Fibroblast of skin of scalp (primary cell): ENCODE measurements around the gene ANKRD65.
"Not testable (repeated sequence)": the region's sequence is repeated elsewhere in the genome, so short reads cannot be mapped to it uniquely, and the experiment has no call there.

ENCODE experiments used
- DNase-seq: peaks from one replicate; pipeline ENCODE4 v3.0.0-alpha.2; 2013

Gene ANKRD65

DNA sequence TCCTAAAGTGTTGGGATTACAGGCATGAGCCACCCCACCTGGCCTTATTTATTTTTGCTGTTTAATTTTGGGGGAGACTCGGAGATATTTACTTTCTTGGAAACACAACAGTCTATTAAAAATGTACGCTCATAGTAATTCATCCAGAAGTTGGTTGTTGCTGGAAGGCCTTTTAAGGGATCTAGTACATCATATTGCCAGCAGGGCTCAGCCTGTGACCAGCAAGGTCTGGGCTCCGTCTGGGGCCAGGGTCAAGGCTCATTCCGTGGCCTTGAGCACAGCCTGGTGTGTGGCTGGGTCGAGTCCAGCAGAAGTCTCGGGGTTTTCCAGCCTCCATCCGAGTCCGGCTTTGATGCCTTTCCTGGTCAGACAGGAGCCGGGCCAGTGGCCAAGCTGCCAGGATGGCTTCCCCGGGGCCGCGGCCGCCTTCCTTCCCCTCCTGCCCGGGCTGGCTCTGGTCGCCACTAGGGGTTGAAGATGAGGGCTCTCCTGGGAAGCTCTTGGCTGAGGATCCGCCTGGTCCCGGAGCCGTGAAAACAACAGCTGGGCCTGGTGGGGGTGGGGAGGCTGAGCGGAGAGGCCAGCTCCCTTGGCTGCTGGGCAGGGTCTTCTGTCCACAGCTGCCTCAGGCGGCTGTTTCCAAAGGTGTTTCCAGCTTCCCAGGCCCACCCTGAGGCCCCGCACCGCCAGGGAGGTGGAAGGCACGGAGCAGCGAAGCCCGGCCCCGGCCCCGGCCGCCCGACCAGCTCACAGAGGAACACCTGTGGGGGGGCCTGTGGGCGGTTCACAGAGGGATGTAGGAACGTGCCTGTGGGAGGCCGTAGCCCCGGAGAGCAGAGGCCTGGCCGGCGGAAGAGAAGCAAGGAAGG is 9.3 kb upstream of the ANKRD65 start:
- DNase-seq: peak; percentile 60

DNA sequence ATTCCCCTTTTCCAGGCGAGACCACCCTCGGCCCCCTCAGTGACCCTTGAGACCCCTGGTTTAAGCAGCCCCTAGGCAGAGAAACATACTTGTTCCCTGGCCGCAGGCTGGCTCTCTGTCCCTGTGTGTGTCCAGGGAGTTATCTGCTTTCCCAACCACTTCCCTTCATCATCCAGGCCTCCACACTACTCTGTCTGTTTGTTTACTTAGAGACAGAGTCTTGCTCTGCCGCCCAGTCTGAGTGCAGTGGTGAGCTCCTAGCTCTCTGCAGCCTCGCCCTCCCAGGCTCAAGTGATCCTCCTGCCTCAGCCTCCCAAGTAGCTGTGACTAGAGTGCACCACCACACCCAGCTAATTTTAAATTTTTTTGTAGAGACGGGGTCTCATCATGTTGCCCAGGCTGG is 8.6 kb upstream of the ANKRD65 start:
- DNase-seq: peak; percentile 16

DNA sequence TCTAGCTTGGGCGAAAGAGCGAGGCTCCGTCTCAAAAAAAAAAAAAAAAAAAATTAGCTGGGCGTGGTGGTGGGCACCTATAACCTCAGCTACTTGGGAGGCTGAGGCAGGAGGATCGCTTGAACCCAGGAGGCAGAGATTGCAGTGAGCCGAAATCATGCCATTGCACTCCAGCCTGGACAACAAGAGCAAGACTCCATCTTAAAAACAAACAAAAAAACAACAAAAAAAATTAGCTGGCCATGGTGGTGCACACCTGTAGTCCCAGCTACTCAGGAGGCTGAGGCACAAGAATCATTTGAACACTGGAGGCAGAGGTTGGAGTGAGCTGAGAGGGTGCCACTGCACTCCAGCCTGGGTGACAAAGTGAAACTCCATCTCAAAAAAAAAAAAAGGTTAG is 7.9 kb upstream of the ANKRD65 start:
- not testable (repeated sequence) for DNase-seq

DNA sequence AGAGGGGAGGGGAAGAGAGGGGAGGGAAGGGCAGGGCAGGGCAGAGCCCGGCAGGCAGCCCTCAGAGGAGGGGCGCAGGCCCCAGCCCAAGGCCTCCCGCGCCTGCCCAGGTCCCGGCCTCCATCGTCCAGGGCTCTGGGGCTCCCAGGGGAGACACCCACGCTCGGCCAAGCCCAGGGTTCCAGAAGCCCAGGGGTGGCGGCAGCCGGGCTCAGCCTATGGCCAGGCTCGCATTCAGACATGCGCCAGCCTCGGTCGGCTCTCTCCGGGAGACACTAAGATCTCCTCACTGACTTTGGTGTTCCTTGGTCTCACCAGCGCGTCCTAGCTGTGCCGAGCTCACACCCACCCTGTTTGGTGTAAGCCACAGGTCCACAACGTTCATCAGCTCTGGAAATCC is 7.1 kb upstream of the ANKRD65 start:
- no peak for DNase-seq

DNA sequence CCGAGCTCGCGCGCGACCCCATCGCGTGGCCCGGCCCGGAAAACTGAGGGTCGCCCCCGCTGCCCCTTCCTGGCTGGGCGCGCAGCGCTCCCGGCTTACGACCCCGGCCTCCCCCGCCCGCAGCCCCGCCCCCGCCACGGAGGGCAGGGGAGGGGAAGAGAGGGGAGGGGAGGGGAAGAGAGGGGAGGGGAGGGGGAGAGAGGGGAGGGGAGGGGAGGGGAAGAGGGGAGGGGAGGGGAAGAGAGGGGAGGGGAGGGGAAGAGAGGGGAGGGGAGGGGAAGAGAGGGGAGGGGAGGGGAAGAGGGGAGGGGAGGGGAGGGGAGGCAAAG is 6.7 kb upstream of the ANKRD65 start:
- DNase-seq: no peak

DNA sequence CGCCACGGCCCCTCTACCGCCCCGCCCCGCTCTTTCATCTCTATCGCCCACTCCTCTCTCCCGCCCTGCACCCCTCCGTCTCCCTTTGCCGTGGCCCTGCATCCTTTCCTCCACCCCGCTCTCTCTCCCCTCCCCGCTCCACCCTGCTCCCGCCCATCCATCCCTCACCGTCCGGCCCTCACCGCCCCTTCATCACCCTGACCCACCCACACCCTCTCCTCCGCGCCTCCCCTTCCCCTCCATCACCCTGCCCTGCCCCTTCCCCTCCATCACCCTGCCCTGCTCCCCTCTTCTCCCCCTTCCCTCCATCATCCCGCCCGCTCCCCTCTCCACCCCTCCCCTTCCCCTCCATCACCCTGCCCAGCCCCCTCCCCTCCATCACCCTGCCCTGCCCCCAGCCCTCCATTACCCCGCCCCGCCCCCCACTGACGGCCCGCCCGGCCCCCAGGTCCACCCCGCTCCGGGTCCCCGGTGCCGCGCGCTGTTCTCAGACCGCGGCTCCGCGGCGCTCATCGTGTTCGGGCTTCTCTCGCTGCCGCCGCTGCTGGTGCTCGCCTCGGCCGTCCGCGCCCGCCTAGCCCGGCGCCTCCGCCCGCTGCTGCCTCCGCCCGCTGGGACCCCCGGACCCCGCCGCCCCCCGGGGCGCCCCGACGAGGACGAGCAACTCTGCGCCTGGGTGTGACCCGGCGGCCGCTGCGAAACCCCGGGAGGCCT is 6.2 kb upstream of the ANKRD65 start:
- DNase-seq: peak; percentile 12

DNA sequence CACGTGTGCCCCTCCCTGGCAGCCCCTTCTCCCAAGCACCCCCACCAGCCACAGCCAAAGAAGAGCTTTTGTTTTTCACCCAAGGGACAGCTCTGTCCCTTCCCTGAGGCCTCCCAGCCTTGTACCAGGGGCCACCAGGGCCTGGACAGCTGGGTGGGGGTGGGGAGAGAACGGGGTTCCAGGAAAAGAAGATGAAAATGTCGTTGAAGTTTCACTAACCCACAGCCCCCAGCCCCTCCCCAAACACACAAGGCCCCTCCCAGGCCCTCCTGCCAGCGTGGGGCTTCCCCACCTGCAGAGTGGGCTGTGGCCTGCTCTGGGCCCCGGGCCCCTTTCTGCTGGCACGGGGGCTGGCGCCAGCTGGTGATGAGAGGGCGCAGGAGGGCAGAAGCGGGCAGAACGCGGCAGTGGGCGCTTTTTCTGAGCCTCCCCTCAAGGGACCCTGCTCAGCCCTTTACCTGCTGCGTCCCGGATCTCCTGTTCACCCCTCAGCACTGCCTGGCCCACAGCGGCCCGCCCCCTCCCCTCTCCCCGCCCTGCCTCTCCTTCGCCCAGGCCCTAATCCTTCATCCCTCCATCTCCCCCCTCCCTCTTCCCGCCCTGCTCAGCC is 5.5 kb upstream of the ANKRD65 start:
- no peak for DNase-seq

DNA sequence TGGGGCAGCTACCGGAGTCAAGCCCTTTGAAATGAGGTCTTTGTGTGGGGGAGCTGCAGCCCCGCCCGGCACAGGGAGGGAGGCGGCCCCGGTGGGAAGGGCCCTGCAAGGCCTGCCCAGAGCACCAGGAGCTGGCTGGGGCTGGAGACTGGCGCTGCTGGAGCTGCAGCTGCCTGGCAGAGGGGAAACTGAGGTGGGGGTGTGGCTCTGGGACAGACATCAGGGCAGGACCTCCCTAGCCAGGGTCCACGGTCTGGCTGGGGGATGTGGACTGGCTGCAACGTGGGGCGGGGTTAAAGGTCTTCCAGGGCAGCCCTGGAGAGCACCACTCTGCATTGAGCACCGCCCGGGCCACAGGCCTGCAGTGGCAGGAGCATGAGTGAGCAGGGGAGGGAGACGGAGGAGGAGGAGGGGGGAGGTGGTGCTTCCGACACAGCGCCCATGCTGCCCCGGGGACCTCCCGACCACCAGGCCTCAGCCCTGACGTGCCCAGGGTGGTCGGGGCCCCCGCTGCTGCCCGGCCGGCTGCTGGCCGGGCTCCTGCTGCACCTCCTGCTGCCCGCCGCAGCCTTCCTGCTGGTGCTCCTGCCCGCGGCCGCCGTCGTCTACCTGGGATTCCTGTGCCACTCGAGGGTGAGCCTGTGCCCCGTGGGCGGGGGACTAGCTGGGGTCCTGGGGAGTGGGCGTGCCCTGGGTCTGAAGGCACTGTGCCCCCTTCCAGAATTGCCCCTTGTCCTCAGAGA is 4.8 kb upstream of the ANKRD65 start:
- DNase-seq: no peak

DNA sequence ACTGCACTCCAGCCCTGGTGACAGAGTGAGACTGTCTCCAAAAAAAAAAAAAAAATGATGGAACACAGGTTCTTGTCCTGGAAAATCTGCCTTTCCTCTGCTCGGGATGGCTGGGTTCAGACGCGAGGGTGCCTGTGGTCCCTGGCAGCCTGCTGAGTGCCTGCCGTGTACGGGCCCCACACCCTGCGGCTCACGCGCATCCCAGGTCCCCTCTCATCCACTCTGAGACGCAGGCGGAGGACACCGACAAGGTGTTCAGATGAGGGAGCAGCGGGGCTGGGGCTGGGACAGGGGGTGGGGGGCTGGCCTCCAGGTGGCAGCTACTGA is 4.3 kb upstream of the ANKRD65 start:
- DNase-seq: no peak

DNA sequence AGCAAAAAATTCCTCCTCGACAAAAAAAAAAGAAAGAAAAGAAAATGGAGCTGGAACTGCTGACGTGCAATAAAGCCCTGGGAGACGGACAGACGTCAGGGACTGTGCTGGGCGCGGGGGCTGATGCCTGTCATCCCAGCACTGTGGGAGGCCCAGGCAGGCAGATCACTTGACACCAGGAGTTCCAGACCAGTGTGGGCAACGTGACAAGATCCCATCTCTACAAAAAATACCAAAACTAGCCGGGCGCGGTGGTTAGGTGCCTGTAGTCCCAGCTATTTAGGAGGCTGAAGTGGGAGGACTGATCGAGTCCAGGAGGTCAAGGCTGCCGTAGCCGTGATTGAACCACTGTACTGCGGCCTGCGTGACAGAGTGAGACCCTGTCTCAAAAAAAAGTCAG is 3.6 kb upstream of the ANKRD65 start:
- DNase-seq: no peak

DNA sequence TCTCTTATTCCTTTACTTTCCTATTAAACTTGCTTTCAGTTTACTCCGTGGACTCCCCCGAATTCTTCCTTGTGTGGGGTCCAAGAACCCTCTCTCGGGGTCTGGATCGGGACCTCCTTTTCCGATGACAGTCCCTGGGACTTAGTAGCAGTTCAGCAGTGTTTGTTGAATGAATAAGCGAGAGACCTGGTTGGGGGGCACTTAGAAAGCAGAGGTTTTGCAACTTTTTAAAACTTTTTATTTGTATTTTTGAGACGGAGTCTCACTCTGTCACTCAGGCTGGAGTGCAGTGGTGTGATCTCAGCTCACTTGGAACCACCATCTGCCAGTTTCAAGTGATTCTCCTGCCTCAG is 2.1 kb upstream of the ANKRD65 start:
- no peak for DNase-seq

DNA sequence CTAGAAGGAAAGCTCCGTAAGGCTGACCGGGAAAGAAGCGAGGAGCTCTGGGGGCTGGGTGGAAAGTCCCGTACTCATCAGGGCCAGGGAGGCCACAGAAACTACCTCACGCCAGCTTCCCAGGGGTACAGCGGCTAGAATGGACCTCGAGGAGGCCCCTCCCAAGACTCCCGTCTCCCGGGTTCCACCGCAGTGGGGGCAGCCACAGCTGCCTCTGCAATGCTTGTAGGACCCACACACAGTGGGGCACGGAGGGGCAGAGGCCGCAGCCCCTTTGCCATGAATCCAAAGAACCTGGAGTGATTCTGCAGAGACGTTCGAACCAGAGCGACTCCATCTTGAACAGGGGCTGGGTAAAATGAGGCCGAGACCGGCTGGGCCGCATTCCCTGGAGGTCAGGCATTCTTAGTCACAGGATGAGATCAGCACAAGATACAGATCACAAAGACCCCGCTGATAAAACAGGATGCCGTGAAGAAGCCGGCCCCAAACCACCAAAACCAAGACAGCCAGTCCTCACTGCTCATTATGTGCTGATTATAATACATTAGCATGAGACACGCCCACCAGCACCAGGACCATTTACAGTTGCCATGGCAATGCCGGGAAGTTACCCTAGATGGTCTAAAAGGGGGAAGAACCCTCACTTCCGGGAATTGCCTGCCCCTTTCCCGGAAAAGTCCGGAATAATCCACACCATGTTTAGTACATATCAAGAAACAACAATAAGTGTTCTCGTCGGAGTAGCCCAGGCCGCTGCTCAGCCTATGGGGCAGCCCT is 1.6 kb upstream of the ANKRD65 start:
- peak; percentile 49 for DNase-seq

DNA sequence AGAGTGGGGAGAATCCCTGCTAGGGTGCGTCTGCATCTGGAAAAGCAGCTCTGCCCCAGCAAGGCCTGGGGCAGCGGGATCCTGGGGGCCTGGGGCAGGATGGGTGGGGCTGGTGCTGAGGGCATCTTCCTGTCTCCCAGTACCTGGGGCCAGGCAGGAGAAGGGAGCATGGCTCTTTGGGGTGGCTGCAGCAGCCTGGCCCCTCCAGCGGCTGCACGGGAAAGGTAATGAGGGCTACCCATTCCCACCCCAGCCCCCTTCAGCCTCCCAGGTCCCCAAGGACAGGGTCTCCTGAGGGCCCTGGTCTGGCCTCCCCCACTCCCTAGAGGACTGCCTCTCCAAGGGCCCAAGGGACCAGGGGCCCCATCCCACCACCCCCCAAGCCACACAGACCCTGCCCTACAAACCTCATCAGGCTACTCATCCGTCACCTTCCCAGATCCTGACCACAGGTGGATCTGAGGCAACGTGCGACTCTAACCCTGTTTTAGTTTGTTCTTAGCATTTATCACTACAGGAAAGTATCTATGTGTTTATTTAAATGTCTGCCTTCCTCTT is 910 bp upstream of the ANKRD65 start:
- DNase-seq: no peak

DNA sequence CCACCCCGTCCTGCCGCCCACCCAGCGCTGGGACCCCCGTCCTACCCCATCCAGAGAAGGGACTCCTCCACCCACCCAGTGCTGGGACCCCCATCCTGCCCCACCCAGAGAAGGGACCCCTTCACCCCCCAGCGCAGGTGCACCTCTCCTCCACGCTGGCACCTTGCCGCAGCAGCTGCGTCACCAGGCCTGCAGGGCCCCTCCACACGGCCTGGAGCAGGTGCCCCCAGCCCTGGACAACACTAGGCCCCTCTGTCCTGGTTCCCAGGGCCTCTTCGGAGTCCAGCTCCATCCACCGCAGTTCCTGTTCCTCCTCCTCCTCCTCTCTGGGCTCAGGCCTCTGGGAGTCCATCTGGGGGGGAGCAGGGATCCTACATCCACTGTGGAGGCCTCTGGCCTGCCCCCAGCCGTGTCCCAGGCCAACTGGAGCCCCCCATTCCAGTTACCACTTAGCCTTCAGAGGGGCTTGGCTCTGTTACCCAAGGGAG is 378 bp downstream of the ANKRD65 start:
- DNase-seq: no peak

DNA sequence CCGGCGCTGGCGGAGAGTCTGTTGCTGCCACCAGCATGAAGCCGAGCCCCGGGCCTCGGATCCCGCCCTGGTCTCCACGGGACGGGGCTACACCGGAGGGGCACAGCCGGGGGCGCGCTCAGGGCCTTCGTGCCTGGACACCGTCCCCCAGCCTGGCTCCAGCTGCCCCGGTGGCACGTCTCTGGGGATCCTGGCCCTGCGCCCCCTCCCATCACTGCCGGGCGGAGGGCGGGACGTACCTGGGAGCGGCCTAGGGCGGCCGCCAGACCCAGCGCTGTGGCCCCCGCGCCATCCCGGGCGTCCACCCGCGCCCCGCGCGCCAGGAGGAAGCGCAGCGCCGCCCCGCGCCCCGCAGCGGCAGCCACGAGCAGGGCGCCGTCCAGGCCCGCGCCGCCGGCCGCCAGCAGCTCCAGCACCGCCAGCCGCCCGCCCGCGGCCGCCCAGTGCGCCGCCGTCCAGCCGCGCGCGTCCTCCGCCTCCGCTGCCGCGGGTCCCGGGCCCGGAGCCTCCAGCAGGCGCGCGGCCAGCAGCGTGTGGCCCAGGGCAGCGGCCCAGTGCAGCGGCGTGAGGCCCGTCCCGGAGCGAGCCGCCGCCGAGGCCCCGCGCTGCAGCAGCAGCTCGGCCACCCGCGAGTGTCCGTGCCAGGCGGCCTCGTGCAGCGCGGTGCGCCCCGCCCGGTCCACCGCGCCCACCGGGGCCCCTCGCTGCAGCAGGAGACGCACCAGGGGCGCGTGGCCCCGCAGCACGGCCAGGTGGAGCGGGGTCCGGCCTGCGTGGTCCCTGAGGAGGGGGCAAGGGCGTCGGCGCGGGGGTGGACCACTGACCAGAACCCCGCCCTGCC is 1.0 kb downstream of the ANKRD65 start:
- DNase-seq: no peak

DNA sequence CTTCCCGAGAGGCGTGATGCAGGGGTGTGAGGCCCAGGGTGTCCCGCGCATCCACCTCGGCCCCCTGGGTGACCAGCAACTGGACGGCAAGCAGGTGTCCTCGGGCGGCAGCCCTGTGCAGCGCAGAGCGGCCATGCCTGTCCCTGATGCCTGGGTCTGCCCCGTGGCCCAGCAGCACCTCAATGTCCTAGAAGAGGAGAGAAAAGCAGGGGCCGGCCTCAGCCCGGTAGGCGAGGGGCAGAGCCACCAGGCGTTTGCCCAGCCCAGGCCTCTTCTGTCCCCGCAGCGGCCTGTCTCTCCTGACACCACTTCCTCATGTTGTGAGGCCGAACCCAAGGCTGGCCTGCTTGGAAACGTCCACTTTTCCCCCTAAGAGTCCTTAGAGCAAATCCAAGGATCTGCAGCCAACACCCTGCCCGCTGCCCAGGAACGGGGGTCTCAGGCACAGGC is 1.7 kb downstream of the ANKRD65 start:
- no peak for DNase-seq

DNA sequence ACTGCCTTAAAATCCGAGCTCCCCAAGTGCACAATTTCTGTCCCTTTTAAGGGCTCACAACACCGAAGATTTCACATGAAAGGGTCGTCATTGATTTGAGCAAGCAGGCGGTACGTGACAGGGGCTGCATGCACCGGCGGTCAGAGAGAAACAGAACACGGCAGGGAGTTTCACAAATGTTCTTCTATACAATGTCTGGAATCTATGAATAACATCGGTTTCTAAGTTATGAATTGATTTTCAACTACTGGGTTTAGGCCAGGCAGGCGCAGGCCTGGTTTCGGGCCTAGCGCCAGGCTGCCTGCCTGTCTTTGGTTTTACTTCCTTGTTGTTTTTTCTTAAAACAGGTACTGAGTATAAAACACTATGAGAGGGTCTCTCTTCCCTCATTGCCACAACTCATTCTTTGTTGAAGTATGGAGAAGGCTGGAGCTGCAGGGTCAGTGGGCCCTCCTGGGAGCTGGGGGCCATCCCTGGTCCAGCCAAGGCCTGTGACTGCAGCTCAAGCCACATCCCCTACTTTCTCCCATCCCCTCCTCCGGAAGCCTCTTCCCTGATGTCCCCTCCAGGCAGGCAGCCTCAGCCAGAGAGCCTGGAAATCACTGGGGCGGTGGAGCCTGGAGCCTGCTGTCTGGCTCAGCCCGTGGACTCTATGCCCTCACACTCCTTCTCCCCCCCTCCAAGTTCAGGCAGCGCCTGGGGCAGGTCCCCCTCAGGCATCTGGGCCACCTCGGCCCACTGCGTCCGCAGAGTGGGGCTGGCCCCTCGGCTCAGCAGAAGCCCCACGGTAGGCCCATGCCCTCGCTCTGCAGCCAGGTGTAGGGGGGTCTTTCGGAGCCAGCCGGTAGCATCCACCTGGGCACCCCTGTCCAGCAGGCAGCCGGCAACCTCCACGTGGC is 2.4 kb downstream of the ANKRD65 start:
- no peak for DNase-seq

DNA sequence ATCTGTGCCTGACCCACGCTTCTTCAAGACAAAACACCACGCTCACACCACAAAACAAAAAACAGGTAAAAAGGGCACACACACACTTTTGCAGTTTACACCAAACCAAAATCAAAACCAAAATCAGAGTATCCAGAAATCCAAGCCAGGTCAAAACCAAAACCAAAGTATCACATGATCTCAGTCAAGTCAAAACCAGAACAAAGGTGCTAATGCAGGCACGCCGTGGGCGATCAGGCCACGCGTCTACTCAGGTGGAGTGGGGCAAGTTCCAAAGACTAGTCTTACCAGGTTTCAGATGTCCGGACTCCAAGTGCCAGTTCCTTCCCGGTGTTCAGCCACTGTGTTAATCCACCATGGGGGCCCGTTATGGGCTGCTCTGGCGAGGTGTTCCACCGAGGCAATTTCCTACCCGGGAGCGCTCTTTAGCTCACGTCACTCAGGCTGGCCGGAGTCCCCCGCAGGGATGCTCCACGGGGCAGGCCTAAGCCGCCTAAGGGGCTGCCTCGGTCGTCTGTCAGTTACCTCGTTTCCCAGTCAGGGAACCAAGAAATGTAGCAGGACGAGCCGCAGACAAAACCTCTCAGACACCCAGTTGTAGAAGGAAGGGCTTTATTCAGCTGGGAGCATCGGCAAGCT is 3.1 kb downstream of the ANKRD65 start:
- not testable (repeated sequence) for DNase-seq

DNA sequence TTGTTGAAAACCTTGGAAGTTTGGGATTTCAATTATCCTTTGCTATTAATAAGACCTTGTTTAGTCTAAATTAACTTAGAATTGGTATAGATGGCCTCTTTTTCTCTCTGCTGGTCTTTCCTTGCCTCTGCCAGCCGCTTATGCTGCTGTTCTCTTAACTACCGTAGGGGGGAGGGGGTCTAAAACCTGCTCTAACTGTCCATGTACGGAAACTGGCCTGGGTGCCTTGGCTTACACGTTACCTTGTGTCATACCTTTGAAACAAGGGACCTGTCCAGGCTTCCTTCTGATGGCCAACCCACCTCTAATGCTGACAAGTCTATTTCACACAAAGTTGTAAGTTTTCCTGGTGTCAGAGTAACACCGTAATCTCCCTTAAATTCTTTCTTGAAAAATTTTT is 3.7 kb downstream of the ANKRD65 start:
- not testable (repeated sequence) for DNase-seq
